H54 (cell line): ENCODE measurements around the gene SAMD7.
A peak's percentile ranks its signal among the peaks of the same experiment; 100 is the strongest.

Experiments
- DNase-seq: peaks from one replicate; pipeline ENCODE4 v3.0.0; 2011; ENCODE audit warnings: low spot score, mixed read lengths; ENCODE audit not compliant: insufficient read length
- FAIRE-seq: peaks from 3 replicates; lab custom pipeline; 2011; peaks lifted over from hg19 to GRCh38; lab: Jason Lieb, UNC
- POLR2A ChIP-seq: IDR thresholded peaks from 2 replicates; pipeline ENCODE4 v1.6.1; 2011; ENCODE audit warnings: low read depth, mild to moderate bottlenecking, low read length

Gene SAMD7

GRCh38 chr3:169911272-169911671 lies at the start of gene SAMD7:
SAMD7 (plus strand) TSS chr3:169911572; CDS start chr3:169919499, 7,927 bp downstream.
- FAIRE-seq (no peak), DNase-seq (no peak)
- no peak for TF ChIP-seq POLR2A

- TF ChIP-seq POLR2A: no peak
- no peak for DNase-seq
- FAIRE-seq: no peak
Observed at GRCh38 chr3:169861871-169862270, 49.5 kb upstream of the SAMD7 start.

GRCh38 chr3:169863458-169863899 lies 47.9 kb upstream of the SAMD7 start:
- DNase-seq (peak; percentile 36), FAIRE-seq (peak; percentile 92)
- no peak for TF ChIP-seq POLR2A

GRCh38 chr3:169864270-169864669 lies 47.1 kb upstream of the SAMD7 start:
- no peak for FAIRE-seq

GRCh38 chr3:169865176-169865767 lies 46.1 kb upstream of the SAMD7 start:
- FAIRE-seq (no peak), DNase-seq (no peak)
- no peak for TF ChIP-seq POLR2A

More at GRCh38 chr3:169864270-169864669, 47.1 kb upstream of the SAMD7 start:
- no peak for DNase-seq
- TF ChIP-seq POLR2A: no peak

- DNase-seq (no peak), FAIRE-seq (no peak)
- TF ChIP-seq POLR2A: no peak
Observed at GRCh38 chr3:169867584-169868210, 43.7 kb upstream of the SAMD7 start.

- TF ChIP-seq POLR2A: no peak
- FAIRE-seq: no peak
- DNase-seq: no peak
Observed at GRCh38 chr3:169868369-169868768, 43.0 kb upstream of the SAMD7 start.

GRCh38 chr3:169869484-169870220 lies 41.7 kb upstream of the SAMD7 start, which contains the start of gene LRRC31:
LRRC31 (minus strand) TSS chr3:169869935; CDS start chr3:169869807, 128 bp downstream.
- FAIRE-seq: no peak

GRCh38 chr3:169871129-169871886 lies 40.1 kb upstream of the SAMD7 start:
- DNase-seq: no peak
- no peak for TF ChIP-seq POLR2A
- no peak for FAIRE-seq

More at GRCh38 chr3:169869484-169870220, 41.7 kb upstream of the SAMD7 start, which contains the start of gene LRRC31:
- DNase-seq: no peak
- TF ChIP-seq POLR2A: no peak

GRCh38 chr3:169879013-169879557 lies 32.3 kb upstream of the SAMD7 start:
- FAIRE-seq: no peak
- TF ChIP-seq POLR2A: no peak

GRCh38 chr3:169879845-169880575 lies 31.4 kb upstream of the SAMD7 start:
- no peak for DNase-seq

More at GRCh38 chr3:169879013-169879557, 32.3 kb upstream of the SAMD7 start:
- DNase-seq: no peak

GRCh38 chr3:169880576-169881250 lies 30.7 kb upstream of the SAMD7 start:
- no peak for DNase-seq
- TF ChIP-seq POLR2A: no peak
- no peak for FAIRE-seq

More at GRCh38 chr3:169879845-169880575, 31.4 kb upstream of the SAMD7 start:
- no peak for TF ChIP-seq POLR2A
- FAIRE-seq: no peak
